A673 (cell line): ENCODE results near the gene LCORL.

Source experiments
- EZH2 ChIP-seq: fragments of 200-600 bp; sonication (generic); IDR thresholded peaks from 2 replicates; pipeline ENCODE4 v1.6.1; 2017; ENCODE audit warnings: borderline replicate concordance, low read depth, mild to moderate bottlenecking, mixed read lengths, antibody characterized with exemption, low read length; ENCODE audit not compliant: poor library complexity, severe bottlenecking
- TF ChIP-seq, protein P1 (sequence below): fragments of 300-800, 200-600 bp; sonication (generic); conservative IDR thresholded peaks from 2 replicates; pipeline ENCODE4 v1.5.1; 2017; ENCODE audit warnings: low read depth, mild to moderate bottlenecking, antibody characterized with exemption, low read length, moderate library complexity, mixed read lengths

DNA sequence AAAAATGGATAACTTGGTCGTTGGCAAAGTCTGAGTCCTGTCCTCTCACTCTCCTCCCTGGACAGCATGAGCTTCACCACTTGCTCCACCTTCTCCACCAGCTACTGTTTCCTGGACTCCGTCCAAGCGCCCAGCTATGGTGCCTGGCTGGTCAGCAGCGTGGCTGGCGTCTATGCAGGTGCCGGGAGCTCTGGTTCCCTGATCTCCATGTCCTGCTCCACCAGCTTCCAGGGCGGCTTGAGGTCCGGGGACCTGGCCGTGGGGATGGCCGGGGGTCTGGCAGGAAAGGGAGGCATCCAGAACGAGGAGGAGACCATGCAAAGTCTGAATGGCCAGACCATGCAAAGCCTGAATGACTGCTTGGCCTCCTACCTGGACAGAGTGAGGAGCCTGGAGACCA is 109.9 kb downstream of the LCORL start:
- no peak for TF ChIP-seq EZH2
- TF ChIP-seq, protein P1, sequence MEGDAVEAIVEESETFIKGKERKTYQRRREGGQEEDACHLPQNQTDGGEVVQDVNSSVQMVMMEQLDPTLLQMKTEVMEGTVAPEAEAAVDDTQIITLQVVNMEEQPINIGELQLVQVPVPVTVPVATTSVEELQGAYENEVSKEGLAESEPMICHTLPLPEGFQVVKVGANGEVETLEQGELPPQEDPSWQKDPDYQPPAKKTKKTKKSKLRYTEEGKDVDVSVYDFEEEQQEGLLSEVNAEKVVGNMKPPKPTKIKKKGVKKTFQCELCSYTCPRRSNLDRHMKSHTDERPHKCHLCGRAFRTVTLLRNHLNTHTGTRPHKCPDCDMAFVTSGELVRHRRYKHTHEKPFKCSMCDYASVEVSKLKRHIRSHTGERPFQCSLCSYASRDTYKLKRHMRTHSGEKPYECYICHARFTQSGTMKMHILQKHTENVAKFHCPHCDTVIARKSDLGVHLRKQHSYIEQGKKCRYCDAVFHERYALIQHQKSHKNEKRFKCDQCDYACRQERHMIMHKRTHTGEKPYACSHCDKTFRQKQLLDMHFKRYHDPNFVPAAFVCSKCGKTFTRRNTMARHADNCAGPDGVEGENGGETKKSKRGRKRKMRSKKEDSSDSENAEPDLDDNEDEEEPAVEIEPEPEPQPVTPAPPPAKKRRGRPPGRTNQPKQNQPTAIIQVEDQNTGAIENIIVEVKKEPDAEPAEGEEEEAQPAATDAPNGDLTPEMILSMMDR = no peak
